HG03558 (cell line): ENCODE measurements around the gene GNLY.

ENCODE experiments used
- ATAC-seq: cut with Tn5 transposase; IDR thresholded peaks from one replicate; pipeline ENCODE4 v1.9.1; 2021; ENCODE audit warnings: moderate number of reproducible peaks; ENCODE audit not compliant: unreplicated experiment; ENCODE audit errors: extremely low read depth

GNLY gene

DNA sequence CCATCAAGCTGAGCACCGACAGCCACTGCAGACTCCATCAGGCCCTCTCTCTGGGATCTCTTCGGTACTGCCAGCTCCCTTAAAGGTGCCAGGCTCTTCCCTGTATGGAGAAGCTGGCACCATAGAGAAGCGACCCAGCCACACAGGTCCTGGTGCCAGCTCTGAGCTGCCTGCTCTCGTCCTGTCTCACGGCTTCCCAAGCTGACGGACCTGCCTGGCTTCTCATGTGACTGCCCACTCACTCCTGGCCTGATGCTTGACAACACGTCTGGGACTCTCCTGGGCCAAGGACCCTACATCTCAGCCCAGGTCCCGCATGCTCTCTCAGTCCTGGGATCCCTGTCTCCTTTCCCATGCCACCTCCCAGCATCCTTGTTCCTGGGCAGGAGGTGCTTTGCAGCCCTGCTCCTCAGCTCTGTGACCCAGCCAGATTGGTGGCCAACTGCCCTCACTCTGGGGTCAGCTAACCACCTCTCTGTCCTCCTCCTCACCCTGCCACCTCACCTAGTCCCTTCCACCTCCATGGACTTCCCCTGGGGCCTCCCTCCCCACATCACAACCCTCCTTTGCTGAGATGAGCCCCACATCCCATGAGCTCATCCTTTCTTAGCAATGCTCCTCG is 47.2 kb downstream of the GNLY start:
- ATAC-seq = no peak

DNA sequence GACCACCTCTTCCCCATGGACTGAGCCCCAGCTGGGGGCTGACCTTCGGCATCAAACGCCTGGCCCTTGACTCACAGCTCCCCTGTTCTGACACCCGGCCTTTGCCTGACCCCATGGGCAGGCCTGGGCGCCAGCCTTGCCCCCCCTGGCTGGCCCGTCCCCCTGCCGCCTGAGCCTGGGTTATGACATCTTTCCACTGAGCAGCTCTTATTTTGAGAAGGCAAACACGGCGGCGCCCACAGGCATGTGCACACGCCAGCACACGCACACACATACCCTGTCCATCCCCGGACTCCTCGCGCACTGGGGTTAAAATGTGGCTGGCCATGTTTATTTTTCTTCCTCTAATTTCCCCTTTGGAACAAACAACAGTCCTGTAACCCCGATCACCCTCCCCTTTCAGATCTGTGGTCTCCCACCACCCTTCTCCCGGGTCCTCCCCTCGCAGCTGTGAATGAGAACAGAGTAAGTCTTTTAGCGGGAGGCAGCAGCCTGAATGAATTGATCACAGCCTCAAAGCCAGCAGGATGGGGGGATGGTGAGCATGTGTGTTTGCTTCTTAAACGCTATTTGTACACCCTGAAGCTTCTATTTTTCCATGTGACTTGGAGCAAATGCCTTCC is 47.8 kb downstream of the GNLY start:
- no peak for ATAC-seq

DNA sequence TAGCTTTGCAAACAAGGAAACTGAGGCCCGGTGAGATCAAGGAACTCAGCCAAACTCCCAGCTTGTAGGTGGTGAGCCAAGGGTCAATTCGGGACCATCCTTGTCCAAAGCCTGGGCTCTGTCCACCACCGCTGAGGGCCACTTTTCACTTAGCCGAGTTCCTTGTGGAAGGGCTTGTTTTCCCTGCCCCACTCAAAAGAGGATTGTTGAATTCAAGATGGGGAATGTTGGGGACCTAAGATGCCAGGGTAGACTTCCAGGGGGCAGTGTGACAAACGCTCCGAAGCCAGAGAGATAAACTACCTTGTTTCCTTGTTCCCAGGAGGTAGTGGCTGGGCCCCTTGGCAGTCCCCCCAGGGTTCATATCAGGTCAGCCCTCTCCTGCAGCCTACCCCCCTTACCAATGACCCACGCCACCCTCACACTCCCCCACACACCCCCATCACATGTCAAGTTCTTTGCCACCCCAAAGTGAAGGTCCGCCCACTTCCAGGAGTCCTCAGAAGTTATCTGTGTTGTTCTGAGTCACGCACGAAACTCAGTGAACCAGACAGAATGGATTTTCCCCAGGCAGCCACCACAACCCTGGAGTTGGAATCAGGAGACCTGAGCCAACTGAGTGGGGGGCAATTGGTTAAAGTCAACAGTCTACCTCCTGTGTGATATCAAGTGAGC is 49.3 kb downstream of the GNLY start:
- ATAC-seq = no peak

DNA sequence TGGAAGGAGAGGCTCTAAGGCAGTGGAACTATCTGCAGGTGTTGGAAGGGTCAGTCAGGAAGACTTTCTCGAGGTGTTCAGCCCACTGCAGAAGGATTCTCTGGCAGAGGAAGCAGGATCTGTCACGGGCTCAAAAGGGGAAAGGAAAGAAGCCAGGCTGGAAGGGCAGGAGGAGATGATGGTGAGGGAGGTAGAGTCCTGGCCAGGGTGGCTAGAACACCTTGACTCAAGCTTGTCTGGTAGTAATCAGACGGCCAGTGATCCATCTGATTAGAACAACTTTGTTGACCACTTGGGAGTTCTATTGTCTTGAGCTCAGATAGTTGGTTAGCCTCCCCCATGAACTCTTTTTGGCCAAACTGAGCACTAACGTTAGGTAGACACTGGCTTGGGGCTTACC is 49.9 kb downstream of the GNLY start:
- no peak for ATAC-seq

- no peak for ATAC-seq
These were observed 50.8 kb downstream of the GNLY start for GRCh38 chr2:85744741-85745601.

- ATAC-seq = no peak
These were observed 51.5 kb downstream of the GNLY start for GRCh38 chr2:85745619-85746018.

DNA sequence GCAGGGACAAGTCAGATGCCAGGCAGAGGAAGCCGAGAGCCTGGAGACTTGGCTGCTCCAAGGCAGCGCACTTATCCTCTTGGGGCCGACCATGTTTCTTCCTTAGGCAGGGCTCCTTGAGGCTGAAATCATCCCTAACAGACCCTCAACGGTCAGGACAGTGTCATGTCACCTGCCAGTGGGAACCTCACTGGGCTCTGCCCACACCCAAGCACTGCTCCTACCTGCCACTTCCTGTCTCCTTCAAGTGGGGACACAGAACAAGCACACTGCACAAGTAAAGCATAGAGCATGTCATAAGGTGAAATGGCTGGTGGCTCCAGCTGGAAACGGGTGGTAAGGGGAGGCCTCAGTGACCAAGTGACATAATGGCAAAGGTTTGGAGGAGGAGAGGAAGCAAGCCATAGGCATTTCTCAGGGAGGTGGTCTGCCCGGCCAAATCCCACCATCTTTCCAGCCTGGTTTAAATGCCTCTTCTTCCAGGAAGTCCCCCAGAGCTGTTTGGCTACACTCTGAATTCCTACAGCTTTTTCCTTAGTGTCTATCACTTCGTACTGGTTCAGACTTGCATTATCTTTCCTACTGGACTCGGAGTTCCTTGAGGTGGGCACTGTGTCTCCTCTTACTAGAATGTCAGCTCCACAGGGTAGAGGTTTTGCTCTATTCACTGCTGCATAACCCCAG is 52.3 kb downstream of the GNLY start:
- no peak for ATAC-seq

DNA sequence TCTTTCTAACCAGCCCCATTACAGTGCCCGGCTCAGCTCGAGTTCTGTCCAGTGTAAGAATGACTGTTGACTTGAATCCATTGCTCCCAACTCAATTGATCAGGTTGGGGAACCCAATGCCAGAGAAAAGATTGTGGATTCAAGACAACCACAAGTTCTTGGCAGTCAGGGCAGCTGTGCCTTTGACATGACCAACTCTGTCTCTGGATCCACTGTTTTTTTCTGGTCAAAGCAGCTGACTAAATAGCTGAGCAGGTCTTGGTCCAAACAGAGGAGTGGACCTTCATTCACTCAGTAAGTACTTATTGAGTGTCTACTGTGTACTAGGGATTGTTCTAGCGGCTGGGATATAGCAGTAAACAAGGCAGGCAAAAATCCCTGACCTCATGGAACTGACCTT is 53.3 kb downstream of the GNLY start:
- no peak for ATAC-seq

- no peak for ATAC-seq
These were observed 54.0 kb downstream of the GNLY start for GRCh38 chr2:85748039-85748734.
